HepG2 (cell line): ENCODE results near the gene IFITM5. TPM values are rescaled to one million over a fixed set of nuclear protein-coding genes. Genes with fewer than 3 reads are reported as not detected.
A peak's percentile ranks its signal among the peaks of the same experiment; 100 is the strongest.

Experiments
- CHCHD3 ChIP-seq: sonication (generic); formaldehyde crosslinking; IDR thresholded peaks from 2 replicates; pipeline ENCODE4 v1.8.0; 2022; ENCODE audit warnings: mild to moderate bottlenecking, missing genetic modification reagents, moderate library complexity
- FOXK1 ChIP-seq: sonication (generic); formaldehyde crosslinking; IDR thresholded peaks from 2 replicates; pipeline ENCODE4 v1.4.0; 2020; ENCODE audit warnings: low read depth, missing genetic modification reagents, borderline replicate concordance
- HOXA5 ChIP-seq: sonication (generic); formaldehyde crosslinking; IDR thresholded peaks from 2 replicates; pipeline ENCODE4 v1.4.0; 2020; ENCODE audit warnings: missing genetic modification reagents
- KAT2B ChIP-seq: fragments of 150-350 bp; IDR thresholded peaks from 2 replicates; pipeline ENCODE4 v1.6.1; 2014; ENCODE audit warnings: low read depth, low read length, borderline replicate concordance
- KDM5B ChIP-seq: sonication (generic); formaldehyde crosslinking; IDR thresholded peaks from 2 replicates; pipeline ENCODE4 v1.4.0; 2020; ENCODE audit warnings: missing genetic modification reagents, mild to moderate bottlenecking, borderline replicate concordance
- XRCC5 ChIP-seq: fragments of 200-400 bp; formaldehyde crosslinking; optimal IDR thresholded peaks from 2 replicates; pipeline ENCODE3; 2017; ENCODE audit warnings: mild to moderate bottlenecking, low read length
- YEATS4 ChIP-seq: sonication (generic); formaldehyde crosslinking; IDR thresholded peaks from 2 replicates; pipeline ENCODE4 v1.4.0; 2020; ENCODE audit warnings: missing genetic modification reagents, borderline replicate concordance
- ZFX ChIP-seq: sonication (generic); formaldehyde crosslinking; IDR thresholded peaks from 2 replicates; pipeline ENCODE4 v1.4.0; 2020; ENCODE audit warnings: mild to moderate bottlenecking, low read depth, missing genetic modification reagents, moderate library complexity
- ZNF350 ChIP-seq: sonication (generic); formaldehyde crosslinking; IDR thresholded peaks from 2 replicates; pipeline ENCODE4 v1.4.0; 2020; ENCODE audit warnings: mild to moderate bottlenecking, low read depth, missing genetic modification reagents, borderline replicate concordance
- ZNF570 ChIP-seq: sonication (generic); formaldehyde crosslinking; IDR thresholded peaks from 2 replicates; pipeline ENCODE4 v1.4.0; 2020; ENCODE audit warnings: mild to moderate bottlenecking, missing genetic modification reagents, borderline replicate concordance
- polyA plus RNA-seq, 8 experiments: library from polyadenylated mRNA; depleted of rRNA in 3 of 8; stranded (reverse) in 7 of 8; unstranded in 1 of 8; fragments of >200 nt; fragmentation: Illumina TruSeq in 4 of 8; extraction: Trizol in 4 of 8; gene quantifications; 2 replicates each; pipeline versions ENCODE4 v1.2.1 to v1.2.3, GENCODE V29; 2011 to 2016; ENCODE audit warnings: low read depth in 4 of 8, missing spikeins in 1 of 8, mixed read lengths in 1 of 8; ENCODE audit not compliant: insufficient read depth in 1 of 8
- total RNA-seq, 5 experiments: library from RNA; depleted of rRNA; stranded (reverse); fragments of >200 nt; fragmentation: Illumina TruSeq; extraction: Trizol; gene quantifications; 2 replicates each; pipeline ENCODE4 v1.2.3, GENCODE V29; 2016; ENCODE audit warnings: low read depth in 1 of 5
- TF ChIP-seq, protein P1 (sequence below): IDR thresholded peaks from 2 replicates; pipeline ENCODE4 v1.6.1; 2016; ENCODE audit warnings: control low read depth
- TF ChIP-seq, protein P2 (sequence below): sonication (generic); formaldehyde crosslinking; IDR thresholded peaks from 2 replicates; pipeline ENCODE4 v1.5.1; 2020; ENCODE audit warnings: missing genetic modification reagents, mild to moderate bottlenecking, borderline replicate concordance

The IFITM5 gene
- total and polyA plus RNA-seq, 2 of the 13 experiments (the other 11 are each of a cell fraction or from before 2014, with no cell fraction given): not detected

DNA sequence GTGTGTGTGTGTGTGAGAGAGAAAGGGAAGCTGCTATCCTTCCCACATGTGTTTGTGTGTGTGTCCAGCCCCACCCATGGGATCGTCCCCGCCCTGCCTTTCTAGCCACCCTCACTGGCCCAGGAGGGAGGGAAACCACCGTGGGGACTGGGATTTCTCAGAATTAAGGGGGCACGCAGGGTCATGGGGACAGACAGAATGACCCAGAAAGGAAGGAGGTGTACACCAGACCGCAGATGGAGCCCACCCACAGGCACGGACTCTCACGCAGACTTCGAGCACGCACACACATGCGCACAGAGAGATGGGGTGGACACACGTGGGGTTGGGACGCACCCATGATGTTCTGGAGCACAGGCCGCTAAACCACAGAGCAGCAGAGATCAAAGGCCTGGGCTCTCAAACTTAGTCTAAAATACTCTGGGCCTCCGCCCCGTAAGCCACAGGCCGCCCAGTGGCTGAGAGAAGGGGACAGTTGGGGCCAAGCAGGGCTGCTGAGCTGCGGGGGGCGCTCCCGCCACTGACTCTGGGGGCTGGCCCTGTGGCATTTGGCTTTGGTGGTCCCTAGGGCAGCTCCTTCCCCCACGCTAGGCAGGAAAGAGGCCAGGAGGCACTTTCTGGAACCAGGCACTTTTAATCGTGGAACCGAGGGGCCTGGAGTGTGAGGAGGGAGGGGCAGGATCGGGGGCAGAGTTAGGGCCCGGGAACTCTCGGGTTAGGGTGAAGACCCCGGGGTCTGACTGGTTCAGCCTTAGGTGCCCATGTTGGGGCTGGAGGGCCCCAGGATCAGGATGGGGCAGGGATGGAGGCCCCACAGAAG, 1.5 kb downstream of the IFITM5 start (continued):
- TF ChIP-seq FOXK1 (CRISPR knock-in tag) (no peak), HOXA5 (CRISPR knock-in tag) (no peak), ZFX (CRISPR knock-in tag) (peak; percentile 18), ZNF350 (CRISPR knock-in tag) (0 out of 2 replicates have a peak, but pooled peaks have one; percentile 21), ZNF570 (CRISPR knock-in tag) (no peak), YEATS4 (no peak), XRCC5 (peak; percentile 20), KAT2B (no peak), KDM5B (peak; percentile 25; the same call in 1 of the 2 replicates), CHCHD3 (CRISPR knock-in tag) (no peak)
- TF ChIP-seq, protein P1, sequence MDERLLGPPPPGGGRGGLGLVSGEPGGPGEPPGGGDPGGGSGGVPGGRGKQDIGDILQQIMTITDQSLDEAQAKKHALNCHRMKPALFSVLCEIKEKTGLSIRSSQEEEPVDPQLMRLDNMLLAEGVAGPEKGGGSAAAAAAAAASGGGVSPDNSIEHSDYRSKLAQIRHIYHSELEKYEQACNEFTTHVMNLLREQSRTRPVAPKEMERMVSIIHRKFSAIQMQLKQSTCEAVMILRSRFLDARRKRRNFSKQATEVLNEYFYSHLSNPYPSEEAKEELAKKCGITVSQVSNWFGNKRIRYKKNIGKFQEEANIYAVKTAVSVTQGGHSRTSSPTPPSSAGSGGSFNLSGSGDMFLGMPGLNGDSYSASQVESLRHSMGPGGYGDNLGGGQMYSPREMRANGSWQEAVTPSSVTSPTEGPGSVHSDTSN (CRISPR knock-in tag): no peak
- TF ChIP-seq, protein P2, sequence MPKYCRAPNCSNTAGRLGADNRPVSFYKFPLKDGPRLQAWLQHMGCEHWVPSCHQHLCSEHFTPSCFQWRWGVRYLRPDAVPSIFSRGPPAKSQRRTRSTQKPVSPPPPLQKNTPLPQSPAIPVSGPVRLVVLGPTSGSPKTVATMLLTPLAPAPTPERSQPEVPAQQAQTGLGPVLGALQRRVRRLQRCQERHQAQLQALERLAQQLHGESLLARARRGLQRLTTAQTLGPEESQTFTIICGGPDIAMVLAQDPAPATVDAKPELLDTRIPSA (CRISPR knock-in tag): no peak
